ENCODE results near the gene SPSB3. TPM values are rescaled to one million over a fixed set of nuclear protein-coding genes. Genes with fewer than 3 reads are reported as not detected.

SPSB3 gene
- total and polyA plus RNA-seq, 2 experiments from 2014 or later, result 27.1 to 34.7 TPM

- TF ChIP-seq, protein P1, sequence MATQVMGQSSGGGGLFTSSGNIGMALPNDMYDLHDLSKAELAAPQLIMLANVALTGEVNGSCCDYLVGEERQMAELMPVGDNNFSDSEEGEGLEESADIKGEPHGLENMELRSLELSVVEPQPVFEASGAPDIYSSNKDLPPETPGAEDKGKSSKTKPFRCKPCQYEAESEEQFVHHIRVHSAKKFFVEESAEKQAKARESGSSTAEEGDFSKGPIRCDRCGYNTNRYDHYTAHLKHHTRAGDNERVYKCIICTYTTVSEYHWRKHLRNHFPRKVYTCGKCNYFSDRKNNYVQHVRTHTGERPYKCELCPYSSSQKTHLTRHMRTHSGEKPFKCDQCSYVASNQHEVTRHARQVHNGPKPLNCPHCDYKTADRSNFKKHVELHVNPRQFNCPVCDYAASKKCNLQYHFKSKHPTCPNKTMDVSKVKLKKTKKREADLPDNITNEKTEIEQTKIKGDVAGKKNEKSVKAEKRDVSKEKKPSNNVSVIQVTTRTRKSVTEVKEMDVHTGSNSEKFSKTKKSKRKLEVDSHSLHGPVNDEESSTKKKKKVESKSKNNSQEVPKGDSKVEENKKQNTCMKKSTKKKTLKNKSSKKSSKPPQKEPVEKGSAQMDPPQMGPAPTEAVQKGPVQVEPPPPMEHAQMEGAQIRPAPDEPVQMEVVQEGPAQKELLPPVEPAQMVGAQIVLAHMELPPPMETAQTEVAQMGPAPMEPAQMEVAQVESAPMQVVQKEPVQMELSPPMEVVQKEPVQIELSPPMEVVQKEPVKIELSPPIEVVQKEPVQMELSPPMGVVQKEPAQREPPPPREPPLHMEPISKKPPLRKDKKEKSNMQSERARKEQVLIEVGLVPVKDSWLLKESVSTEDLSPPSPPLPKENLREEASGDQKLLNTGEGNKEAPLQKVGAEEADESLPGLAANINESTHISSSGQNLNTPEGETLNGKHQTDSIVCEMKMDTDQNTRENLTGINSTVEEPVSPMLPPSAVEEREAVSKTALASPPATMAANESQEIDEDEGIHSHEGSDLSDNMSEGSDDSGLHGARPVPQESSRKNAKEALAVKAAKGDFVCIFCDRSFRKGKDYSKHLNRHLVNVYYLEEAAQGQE (IDR thresholded peaks at IDR 0.05; ENCODE audit: unreplicated experiment), result no peak
- TF ChIP-seq EZH2 (IDR thresholded peaks at IDR 0.05; ENCODE audit: low read depth, unreplicated experiment), result no peak
These were observed 488 bp downstream of the SPSB3 start (continued) for GRCh38 chr16:1781758-1782407.

DNA sequence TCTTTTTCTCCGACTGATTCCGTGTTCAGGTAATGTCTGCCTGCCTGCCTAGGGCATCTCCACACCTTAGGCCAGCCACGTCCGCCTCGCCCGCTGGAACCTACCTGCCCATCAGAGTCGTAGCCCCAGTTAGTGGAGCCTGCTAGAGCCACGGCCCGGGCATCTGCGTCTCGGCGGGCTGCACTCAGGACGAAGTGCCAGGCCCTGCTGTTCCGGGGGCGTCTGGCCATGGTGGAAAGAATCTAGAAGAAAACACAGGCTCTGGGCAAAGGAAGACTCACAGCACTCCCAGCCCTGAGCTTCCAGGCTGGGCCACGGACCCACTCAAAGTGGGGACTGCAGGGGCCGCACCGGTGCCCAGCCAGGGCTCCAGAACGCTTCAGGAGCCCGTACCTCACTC lies 1.1 kb downstream of the SPSB3 start:
- peak overlapping the region; percentile 95 for H3K4me2 ChIP-seq
- TF ChIP-seq POLR2AphosphoS5 (IDR thresholded peaks at IDR 0.05; ENCODE audit: low read depth), result peak; percentile 1; the same call in 1 of the 2 replicates
- TF ChIP-seq JUNB (IDR thresholded peaks at IDR 0.05; ENCODE audit: unreplicated experiment), result no peak
- TF ChIP-seq CREB1 (CRISPR knock-in tag; IDR thresholded peaks at IDR 0.05; ENCODE audit: low read depth), result no peak
- no peak for TF ChIP-seq STAT1 (IDR thresholded peaks at IDR 0.05; ENCODE audit: unreplicated experiment)
- no peak for TF ChIP-seq NANOG (IDR thresholded peaks at IDR 0.05; ENCODE audit: borderline replicate concordance)
- no peak for ATAC-seq
- Mint-ChIP-seq H3K27me3 (ENCODE audit: insufficient read depth, low read depth, poor library complexity) (peaks cover 37% of the 10 kb centered on the region), H3K27ac (peak overlapping the region; percentile 92; the same call in 1 of the 2 replicates), H3K9me3 (peaks cover 7% of the 10 kb centered on the region; the same call in 1 of the 3 replicates), H3K36me3 (ENCODE audit: low read depth) (peaks cover 16% of the 10 kb centered on the region; the same call in 2 of the 3 replicates), H3K4me1 (peaks cover 5% of the 10 kb centered on the region), H3K4me3 (peak overlapping the region; percentile 86)
- H3K27me3 ChIP-seq (ENCODE audit: insufficient read depth), result no peaks in the 10 kb centered on the region
- H3K9me2 ChIP-seq (ENCODE audit: insufficient read depth), result no peaks in the 10 kb centered on the region
- H2AFZ ChIP-seq, result no peak overlapping the region
- H3K4me1 ChIP-seq (ENCODE audit: insufficient read depth), result peaks cover 4% of the 10 kb centered on the region; the same call in 1 of the 2 replicates
- H4K20me1 ChIP-seq (replicated peaks; ENCODE audit: insufficient read depth), result peaks cover 27% of the 10 kb centered on the region
- DNase-seq (ENCODE audit: low spot score), result no peak
- peaks cover 32% of the 10 kb centered on the region for H3K79me2 ChIP-seq (replicated peaks; ENCODE audit: insufficient read depth)
- no peaks in the 10 kb centered on the region for H3K36me3 ChIP-seq (ENCODE audit: insufficient read depth)
- H3F3A ChIP-seq (replicated peaks; ENCODE audit: low read depth), result 0 out of 2 replicates have a peak, but pooled peaks cover 3% of the 10 kb centered on the region
- peak overlapping the region; percentile 98 for H3K4me3 ChIP-seq
- H3K27ac ChIP-seq (ENCODE audit: low read depth), result no peak overlapping the region

DNA sequence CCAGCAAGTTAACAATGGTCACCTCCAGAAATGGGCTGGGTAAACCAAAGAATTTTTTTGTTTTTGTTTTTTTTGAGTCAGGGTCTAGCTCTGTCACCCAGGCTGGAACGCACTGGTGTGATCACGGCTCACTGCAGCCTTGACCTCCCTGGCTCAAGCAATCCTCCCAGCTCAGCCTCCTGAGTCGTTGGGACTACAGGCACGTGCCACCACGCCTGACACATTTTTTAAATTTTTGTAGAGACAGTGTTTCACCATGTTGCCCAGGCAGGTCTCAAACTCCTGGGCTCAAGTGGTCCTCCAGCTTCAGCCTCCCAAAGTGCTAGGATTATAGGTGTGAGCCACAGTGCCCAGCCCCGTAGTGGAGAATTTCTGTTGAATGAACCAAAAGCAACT lies 1.7 kb downstream of the SPSB3 start:
- Histone ChIP-seq H4K20me1 (replicated peaks; ENCODE audit: insufficient read depth) (peaks cover 26% of the 10 kb centered on the region), H3K9me2 (ENCODE audit: insufficient read depth) (no peaks in the 10 kb centered on the region), H3K4me3 (no peak overlapping the region), H3K27ac (ENCODE audit: low read depth) (no peak overlapping the region), H3K27me3 (ENCODE audit: insufficient read depth) (no peaks in the 10 kb centered on the region), H2AFZ (no peak overlapping the region), H3F3A (replicated peaks; ENCODE audit: low read depth) (0 out of 2 replicates have a peak, but pooled peaks cover 3% of the 10 kb centered on the region), H3K4me1 (ENCODE audit: insufficient read depth) (peaks cover 4% of the 10 kb centered on the region; the same call in 1 of the 2 replicates), H3K36me3 (ENCODE audit: insufficient read depth) (no peaks in the 10 kb centered on the region), H3K79me2 (replicated peaks; ENCODE audit: insufficient read depth) (peaks cover 26% of the 10 kb centered on the region), H3K4me2 (no peak overlapping the region)
- ATAC-seq, result no peak
- H3K27me3 Mint-ChIP-seq (ENCODE audit: insufficient read depth, low read depth, poor library complexity), result peaks cover 35% of the 10 kb centered on the region
- H3K4me3 Mint-ChIP-seq, result peak overlapping the region; percentile 86
- peaks cover 5% of the 10 kb centered on the region for H3K4me1 Mint-ChIP-seq
- no peak for DNase-seq (ENCODE audit: low spot score)
- peaks cover 7% of the 10 kb centered on the region; the same call in 1 of the 3 replicates for H3K9me3 Mint-ChIP-seq
- no peak overlapping the region for H3K27ac Mint-ChIP-seq
- peaks cover 16% of the 10 kb centered on the region; the same call in 2 of the 3 replicates for H3K36me3 Mint-ChIP-seq (ENCODE audit: low read depth)
- TF ChIP-seq, protein P2, sequence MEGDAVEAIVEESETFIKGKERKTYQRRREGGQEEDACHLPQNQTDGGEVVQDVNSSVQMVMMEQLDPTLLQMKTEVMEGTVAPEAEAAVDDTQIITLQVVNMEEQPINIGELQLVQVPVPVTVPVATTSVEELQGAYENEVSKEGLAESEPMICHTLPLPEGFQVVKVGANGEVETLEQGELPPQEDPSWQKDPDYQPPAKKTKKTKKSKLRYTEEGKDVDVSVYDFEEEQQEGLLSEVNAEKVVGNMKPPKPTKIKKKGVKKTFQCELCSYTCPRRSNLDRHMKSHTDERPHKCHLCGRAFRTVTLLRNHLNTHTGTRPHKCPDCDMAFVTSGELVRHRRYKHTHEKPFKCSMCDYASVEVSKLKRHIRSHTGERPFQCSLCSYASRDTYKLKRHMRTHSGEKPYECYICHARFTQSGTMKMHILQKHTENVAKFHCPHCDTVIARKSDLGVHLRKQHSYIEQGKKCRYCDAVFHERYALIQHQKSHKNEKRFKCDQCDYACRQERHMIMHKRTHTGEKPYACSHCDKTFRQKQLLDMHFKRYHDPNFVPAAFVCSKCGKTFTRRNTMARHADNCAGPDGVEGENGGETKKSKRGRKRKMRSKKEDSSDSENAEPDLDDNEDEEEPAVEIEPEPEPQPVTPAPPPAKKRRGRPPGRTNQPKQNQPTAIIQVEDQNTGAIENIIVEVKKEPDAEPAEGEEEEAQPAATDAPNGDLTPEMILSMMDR (conservative IDR thresholded peaks at IDR 0.05; ENCODE audit: low read depth in 2 of 2), result no peak

All from GM23338 (cell line).